HG03521 (cell line): ENCODE measurements around the gene TCF20.

Source experiments
- ATAC-seq: cut with Tn5 transposase; IDR thresholded peaks from one replicate; pipeline ENCODE4 v1.9.1; 2021; ENCODE audit warnings: mild to moderate bottlenecking, moderate library complexity; ENCODE audit not compliant: unreplicated experiment

TCF20 gene

DNA sequence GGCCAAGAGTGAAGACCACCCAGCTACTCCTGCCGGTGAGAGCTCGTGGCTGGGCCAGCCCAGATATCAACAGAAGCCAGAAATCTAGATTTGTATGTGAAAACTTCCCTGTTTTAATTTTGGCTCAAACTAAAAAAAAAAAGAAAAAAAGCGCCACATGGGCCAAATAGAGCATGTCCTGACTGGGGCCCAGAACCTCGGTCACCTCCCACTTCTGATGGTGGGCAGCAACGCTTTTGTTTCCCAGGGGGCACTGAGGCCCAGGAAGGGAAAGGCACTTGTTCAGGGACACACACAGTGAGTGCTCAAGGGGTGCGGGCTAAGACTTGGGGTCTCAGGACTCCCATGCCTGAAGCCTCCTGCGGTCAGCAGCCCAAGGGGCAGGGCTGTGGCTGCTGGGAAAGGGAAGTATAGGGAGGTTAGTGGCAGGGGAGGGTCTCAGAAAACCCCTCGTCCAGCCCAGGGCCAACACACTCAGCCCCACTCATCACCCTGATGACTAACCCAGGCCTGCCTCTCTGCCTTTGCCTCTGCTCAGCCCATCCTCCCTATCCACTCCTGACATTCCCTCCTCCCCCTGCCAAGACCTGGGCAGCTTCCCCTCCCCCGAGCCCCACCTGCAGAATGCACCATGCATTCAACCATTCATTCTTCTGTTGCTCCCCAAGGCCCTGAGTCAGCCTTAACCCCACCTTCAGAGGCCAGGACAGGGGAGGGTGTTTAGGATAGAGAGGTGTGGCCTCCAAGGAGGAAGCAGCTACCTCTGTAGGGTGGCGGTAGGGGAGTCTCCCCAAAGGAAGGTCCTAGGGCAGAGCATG is 30.0 kb upstream of the TCF20 start:
- ATAC-seq = no peak

GRCh38 chr22:42299586-42300258 is 29.3 kb upstream of the TCF20 start:
- ATAC-seq = no peak

GRCh38 chr22:42298746-42299145 is 28.3 kb upstream of the TCF20 start:
- ATAC-seq = no peak

DNA sequence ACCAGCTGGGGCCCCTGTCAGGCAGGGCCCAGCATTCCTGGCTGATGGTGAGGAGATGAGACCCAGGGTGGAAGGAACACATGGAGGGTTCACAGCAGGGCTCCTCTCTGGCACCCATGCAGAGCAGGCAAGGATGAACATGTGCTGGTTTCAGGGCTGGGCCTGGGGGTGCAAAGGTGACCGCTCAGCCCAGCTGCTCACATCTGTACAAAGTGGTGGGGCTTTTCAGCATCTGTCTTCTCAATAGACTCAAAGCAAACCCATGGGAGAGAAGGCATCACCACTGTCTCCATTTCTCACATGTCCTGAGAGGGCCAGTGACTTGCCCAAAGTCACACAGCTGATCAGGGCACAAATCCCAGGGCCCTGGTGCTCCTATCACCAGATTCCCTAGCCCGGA is 27.3 kb upstream of the TCF20 start:
- no peak for ATAC-seq

DNA sequence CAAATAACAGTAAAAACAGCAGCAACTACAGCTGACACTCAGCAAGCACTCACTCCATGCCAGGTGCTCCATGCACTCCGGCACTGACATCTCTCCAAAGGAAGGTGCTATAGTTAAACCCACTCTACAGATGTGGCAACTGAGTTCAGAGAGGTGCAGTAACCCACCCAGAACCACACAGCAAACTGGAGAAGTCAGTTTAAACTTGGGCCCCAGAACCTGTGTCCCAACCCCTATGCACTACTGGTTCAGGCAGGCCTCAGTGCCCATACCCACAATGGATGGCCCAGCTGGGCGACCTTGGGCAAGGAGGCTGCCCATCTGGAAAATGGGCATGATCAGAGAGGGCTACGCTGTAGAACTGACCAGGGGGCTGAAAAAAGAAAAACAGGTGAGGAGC is 26.4 kb upstream of the TCF20 start:
- ATAC-seq = no peak

DNA sequence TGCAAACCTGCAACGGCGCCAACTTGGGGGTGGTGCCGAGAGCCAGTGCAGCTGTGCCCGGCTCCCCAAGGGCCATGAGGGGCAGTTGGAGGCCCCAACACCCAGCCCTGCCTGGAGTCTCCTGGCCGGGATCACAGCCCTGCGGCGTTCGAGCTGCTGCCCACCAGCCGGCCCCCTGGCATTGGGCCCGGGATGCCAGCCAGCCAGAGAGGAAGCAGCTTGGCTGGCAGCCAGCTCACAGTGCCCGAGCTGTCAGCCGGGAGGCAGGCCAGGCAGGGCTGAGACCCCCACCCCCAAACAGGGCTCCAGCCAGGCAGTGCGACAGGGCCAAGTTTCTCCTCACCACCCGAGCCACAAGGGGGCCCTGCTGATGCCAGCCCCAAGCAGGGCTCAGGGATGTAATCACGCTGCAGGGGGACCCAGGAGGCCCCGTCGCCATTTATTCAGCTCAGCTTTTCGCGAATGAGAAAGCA is 26.0 kb upstream of the TCF20 start:
- no peak for ATAC-seq

DNA sequence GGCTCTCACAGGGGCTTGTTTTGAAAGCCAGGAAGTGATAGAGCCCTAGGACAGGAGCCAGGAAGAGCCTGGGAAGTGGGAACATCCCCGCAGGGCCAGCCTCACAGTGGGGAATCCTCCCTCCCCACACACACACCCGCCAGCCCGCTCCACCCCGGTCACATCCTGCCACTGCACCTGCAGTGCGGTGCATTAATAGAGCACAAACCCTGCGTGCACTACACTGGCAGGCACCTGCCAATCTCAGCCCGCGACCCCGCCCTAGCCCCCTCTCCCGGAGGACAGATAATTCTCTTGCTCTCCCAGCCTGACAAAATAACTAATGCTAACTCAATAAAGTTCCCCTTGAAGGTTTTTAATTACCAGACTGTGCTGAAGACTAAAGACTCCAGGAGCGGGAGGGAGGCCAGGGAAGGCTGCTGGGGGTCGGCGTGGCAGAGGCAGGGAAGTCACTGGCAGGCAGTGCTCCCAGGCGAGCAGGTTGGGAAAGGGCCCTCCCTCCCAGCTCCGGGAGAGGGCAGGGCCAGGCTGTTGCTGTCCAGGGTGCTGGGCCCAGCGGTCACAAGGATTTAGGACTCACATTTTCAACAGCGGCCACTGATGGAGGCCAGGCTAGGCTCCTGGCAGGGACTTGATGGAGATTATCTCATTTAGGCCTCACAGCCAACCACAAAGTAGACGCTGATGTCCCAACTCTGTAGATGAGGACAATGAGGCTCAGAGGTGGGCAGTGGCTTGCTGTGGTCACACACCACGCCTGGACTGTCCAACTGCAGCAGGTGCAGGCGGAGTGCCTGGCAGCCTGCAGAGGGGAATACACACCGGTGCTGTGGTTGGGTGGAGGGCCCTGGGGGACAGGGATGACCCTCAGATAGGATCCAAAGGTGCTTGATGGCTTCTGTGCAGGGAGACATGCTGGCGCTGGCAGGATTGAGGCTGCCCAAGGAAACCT is 23.9 kb upstream of the TCF20 start:
- no peak for ATAC-seq

- ATAC-seq = no peak
These were observed 22.5 kb upstream of the TCF20 start for GRCh38 chr22:42292732-42293520.

GRCh38 chr22:42291287-42291686 is 20.8 kb upstream of the TCF20 start:
- no peak for ATAC-seq

DNA sequence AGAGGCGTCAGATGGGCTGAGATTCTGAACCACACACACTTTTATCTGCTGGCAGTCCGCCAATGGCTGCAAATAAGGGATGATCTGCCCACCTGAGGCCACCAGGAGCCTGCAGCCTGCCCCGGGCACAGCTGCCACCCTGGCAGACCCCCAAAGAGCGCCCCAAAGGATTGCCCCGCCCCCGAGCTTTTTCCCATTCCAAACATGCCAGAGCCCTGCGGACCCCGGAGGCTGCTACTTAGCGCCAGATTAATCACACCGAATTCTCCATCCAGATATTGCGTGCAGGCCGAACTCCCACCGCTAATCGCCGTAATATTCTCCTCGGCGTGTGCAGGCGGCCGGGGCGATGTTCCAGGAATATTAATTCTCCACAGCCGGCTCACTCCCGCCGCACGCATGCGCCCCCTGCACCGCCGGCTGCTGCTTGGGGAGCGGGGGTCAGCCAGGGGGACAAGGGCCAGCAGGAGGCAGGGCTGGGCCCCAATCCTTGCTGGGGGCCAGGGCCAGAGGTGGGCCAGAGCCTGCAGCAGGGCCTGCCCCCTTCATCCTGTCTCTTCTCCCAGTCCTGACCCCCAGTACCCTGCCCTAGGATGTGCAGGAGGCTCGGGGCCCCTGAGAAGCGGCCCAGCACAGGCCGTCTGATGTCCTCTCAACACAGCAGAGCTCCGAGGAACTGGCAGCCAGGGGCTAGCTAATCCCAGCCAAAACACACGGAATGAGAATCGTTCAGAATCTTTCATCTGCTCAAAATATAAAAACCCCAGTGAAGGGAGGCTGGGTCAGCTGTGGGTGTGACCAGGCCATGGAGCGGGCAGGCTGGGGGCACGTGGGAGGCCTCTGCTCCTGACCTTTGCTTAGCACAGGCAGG is 19.5 kb upstream of the TCF20 start:
- no peak for ATAC-seq

DNA sequence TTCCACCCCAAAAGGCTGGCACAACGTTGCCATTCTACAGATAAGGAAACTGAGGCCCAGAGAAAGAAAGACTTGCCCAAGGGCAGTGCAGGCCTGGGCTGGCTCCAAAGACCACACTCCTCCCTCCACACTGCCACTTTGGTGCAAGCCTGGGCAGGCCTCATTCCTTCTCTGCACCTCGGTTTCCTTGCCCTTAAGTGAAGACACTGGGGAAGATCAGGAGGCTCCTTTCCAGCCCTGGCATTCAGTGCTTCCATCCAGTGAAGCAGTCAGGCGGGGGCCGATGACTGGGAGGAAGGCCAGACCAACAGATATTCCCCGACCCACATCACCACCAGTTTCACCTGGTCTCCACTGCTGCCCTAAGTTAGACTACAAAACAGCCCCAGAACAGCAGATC is 18.3 kb upstream of the TCF20 start:
- ATAC-seq = no peak

DNA sequence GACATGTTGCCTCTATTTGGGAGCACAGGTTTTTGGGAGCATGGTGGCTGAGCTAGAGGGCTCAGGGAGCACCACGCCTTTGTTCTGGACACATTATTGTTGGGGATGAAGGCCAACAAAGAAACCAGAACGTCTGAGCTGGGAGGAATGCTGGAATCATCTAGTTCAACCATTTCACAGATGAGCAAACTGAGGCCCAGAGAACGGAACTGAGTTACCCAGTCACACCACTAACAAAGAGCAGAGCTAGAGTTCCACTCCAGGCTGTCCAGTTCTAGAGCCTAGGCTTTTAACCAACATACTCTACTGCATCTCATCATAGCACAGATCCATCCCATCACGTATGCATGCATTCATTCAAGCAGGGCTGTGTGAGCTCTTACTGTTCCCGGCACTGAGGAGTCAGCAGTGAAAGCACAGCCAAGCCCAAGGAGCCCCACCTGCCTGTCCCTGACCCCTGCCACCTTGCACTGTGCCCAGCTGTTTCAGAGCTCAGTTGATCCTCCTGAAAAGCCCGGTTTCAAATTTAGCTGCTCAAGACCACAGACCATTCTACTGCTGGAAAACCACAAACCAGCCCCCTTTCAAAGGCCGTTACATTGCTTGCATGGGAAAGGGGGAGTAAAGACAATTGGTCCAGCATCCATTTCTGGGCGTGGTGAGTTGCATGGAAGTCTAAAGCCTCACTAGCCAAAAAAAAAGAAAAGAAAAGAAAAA is 16.9 kb upstream of the TCF20 start:
- ATAC-seq = no peak

DNA sequence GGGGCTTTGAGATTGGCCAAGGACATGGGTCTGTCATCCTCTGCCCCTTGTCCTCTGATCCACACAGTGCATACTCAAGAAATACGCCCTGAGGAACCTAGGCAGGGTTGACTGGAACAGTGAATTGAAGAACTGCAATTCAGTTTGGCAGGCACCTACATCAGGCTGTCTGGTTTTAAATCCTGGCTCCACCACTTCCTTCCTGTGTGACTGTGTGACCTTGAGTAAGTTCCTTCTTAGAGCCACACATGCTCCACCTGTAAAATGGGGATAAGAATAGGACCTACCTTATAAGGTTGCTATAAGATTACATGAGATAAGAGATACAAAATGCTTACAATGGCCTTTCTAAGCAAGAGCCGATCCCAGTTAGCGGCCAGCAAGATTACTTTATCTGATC is 15.8 kb upstream of the TCF20 start:
- no peak for ATAC-seq

GRCh38 chr22:42285604-42286003 is 15.2 kb upstream of the TCF20 start:
- ATAC-seq = no peak

DNA sequence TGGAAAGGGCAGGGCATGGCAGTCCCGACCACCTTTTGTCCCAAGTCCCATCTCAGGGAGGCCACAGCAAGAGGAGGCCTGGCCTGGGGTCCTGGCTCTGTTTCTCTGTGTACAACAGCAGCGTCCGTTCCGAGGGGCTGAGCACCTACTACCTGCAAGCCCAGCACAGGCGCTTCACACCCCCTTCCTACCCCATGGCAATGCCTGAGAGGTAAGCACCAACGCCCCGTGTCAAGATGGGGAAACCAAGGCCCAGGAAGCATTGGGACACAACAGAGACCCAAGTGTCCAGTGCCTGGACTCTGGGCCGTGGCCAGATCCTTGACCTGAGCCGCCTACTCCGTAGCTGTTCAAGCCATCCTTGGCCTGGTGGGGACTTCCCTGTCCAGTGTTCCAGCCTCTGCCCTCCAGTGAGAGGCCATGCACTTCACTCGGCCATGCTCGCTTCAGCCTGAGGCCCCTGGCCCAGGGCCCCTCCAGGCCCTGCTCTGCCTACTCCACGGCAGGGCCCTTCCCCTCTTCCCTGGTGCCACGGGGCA is 14.3 kb upstream of the TCF20 start:
- ATAC-seq = no peak

DNA sequence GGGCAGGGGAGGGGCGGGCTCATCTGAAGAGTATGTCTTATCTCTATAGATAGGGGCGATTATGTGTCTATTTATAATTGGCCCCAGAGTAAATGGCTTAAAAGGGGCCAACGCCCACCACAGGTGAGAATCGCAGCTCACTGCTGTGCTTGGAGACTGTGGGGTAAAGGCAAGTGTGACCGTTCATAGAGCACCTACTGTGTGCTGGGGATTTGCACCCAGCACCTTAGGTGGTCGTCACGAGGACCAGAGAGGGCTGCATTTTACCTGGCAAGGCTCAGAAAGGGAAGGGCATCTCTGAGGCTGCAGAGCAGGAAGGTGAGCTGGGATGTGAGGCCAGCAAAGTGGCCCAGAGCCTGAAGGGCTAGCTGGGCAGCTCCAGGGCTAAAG is 13.7 kb upstream of the TCF20 start:
- no peak for ATAC-seq

DNA sequence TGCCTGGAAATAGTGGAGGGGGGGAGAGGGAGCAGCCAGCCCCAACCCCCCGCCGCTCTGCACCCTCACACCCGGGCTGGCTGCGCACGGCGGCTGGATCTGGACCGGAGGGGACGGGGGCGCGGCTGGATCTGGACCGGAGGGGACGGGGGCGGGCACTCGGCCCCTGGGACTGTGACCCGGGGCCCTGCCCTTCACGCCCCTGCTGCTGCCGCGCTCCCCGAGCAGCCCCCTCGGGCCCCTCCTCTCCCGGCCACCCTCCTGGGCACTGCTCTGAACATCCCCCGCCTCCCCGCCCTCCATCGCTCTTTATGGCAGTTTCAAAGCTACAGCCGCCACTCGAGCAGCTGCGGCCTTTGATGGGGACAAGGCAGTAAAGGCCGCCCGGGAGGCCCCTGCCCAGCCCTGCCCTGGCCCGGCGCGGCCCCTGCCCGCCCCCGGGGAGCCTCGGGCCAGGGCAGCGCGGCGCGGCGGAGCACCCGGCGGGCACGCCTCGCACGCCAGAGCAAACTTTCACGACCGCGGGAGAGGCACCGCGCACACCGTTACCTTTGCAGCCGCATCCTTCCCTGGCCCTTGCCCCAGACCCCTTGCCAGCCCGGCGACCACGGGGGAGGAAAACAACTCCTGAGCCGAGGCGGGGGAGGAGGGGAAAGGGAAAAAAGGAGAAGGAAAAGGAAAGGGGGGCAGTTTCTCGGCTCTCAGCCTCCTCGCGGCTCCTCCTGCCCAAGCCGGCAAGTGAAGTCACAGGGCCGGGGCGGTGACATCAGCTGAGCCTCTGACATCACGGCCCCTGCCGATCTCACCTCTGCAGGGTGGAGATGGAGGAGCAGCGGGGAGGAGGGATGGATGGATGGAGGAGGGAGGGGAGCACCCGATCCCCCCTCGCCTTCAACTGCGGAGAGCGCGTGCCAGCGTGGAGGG is 13.1 kb upstream of the TCF20 start:
- ATAC-seq = no peak

- no peak for ATAC-seq
These were observed 12.5 kb upstream of the TCF20 start for GRCh38 chr22:42282943-42283277.
